Neural progenitor cell (in vitro differentiated cells): ENCODE measurements around the gene CSNK1G2. TPM values are rescaled to one million over a fixed set of nuclear protein-coding genes. Genes with fewer than 3 reads are reported as not detected.
A peak's percentile ranks its signal among the peaks of the same experiment; 100 is the strongest.

Experiments
- DNase-seq: peaks from one replicate; pipeline ENCODE4 v3.0.0-alpha.2; 2016; ENCODE audit warnings: low spot score
- H2AFZ ChIP-seq: fragments of 200-600 bp; sonication (generic); replicated peaks from 2 replicates; pipeline ENCODE4 v1.6.1; 2016; ENCODE audit warnings: antibody characterized with exemption
- H3F3A ChIP-seq: fragments of 200-600 bp; sonication (generic); 2 replicates; pipeline ENCODE4 v1.6.1; 2016; ENCODE audit warnings: antibody characterized with exemption, low read depth
- H3K27ac ChIP-seq: fragments of 200-600 bp; sonication (generic); 2 replicates; pipeline ENCODE4 v1.5.1; 2016; ENCODE audit warnings: mild to moderate bottlenecking
- H3K27me3 ChIP-seq: fragments of 200-600 bp; sonication (generic); 2 replicates; pipeline ENCODE4 v1.6.1; 2016; ENCODE audit warnings: mild to moderate bottlenecking, moderate library complexity
- H3K36me3 ChIP-seq: fragments of 200-600 bp; sonication (generic); 2 replicates; pipeline ENCODE4 v1.5.1; 2016
- H3K4me1 ChIP-seq: fragments of 200-600 bp; sonication (generic); 2 replicates; pipeline ENCODE4 v1.6.1; 2016; ENCODE audit warnings: mixed run types
- H3K4me2 ChIP-seq: fragments of 200-600 bp; sonication (generic); 2 replicates; pipeline ENCODE4 v1.6.1; 2016
- H3K4me3 ChIP-seq: fragments of 200-600 bp; sonication (generic); 2 replicates; pipeline ENCODE4 v1.5.1; 2016
- H3K79me2 ChIP-seq: fragments of 200-600 bp; sonication (generic); 2 replicates; pipeline ENCODE4 v1.6.1; 2016; ENCODE audit warnings: low read depth
- H3K9ac ChIP-seq: fragments of 200-600 bp; sonication (generic); 2 replicates; pipeline ENCODE4 v1.6.1; 2016
- H3K9me3 ChIP-seq: fragments of 200-600 bp; sonication (generic); 2 replicates; pipeline ENCODE4 v1.5.1; 2016; ENCODE audit warnings: low read depth
- H4K20me1 ChIP-seq: fragments of 200-600 bp; sonication (generic); 2 replicates; pipeline ENCODE4 v1.6.1; 2016; ENCODE audit warnings: low read depth
- H3K27ac Mint-ChIP-seq: 3 replicates; pipeline ENCODE4 v1.8.0; 2021; ENCODE audit warnings: mixed read lengths
- H3K27me3 Mint-ChIP-seq: 2 replicates; pipeline ENCODE4 v1.8.0; 2022; ENCODE audit warnings: low read depth, mild to moderate bottlenecking, inconsistent platforms, moderate library complexity, mixed read lengths; ENCODE audit not compliant: insufficient read depth
- H3K36me3 Mint-ChIP-seq: 3 replicates; pipeline ENCODE4 v1.8.0; 2021; ENCODE audit warnings: mixed read lengths
- H3K4me1 Mint-ChIP-seq: 3 replicates; pipeline ENCODE4 v1.8.0; 2021; ENCODE audit warnings: mixed read lengths
- H3K4me3 Mint-ChIP-seq: 3 replicates; pipeline ENCODE4 v1.8.0; 2021; ENCODE audit warnings: mild to moderate bottlenecking, moderate library complexity, mixed read lengths
- H3K9me3 Mint-ChIP-seq: 3 replicates; pipeline ENCODE4 v1.8.0; 2020; ENCODE audit warnings: mixed read lengths
- EZH2 ChIP-seq: fragments of 200-600 bp; sonication (generic); IDR thresholded peaks from 2 replicates; pipeline ENCODE4 v1.6.1; 2017; ENCODE audit warnings: antibody characterized with exemption, mild to moderate bottlenecking, moderate library complexity
- EZH2phosphoT487 ChIP-seq: fragments of 200-600 bp; sonication (generic); IDR thresholded peaks from 2 replicates; pipeline ENCODE4 v1.6.1; 2017; ENCODE audit warnings: antibody characterized with exemption
- total RNA-seq: library from RNA; depleted of rRNA; stranded (reverse); fragments of >200 nt; gene quantifications from 2 replicates; pipeline ENCODE4 v1.2.3, GENCODE V29; 2015; ENCODE audit warnings: low replicate concordance
- TF ChIP-seq, protein P1 (sequence below): fragments of 200-600 bp; sonication (generic); IDR thresholded peaks from 2 replicates; pipeline ENCODE4 v1.5.1; 2017; ENCODE audit warnings: antibody characterized with exemption, mild to moderate bottlenecking

Gene CSNK1G2
- total RNA-seq, 1 donor from 2014 or later, result 49.6 TPM

DNA sequence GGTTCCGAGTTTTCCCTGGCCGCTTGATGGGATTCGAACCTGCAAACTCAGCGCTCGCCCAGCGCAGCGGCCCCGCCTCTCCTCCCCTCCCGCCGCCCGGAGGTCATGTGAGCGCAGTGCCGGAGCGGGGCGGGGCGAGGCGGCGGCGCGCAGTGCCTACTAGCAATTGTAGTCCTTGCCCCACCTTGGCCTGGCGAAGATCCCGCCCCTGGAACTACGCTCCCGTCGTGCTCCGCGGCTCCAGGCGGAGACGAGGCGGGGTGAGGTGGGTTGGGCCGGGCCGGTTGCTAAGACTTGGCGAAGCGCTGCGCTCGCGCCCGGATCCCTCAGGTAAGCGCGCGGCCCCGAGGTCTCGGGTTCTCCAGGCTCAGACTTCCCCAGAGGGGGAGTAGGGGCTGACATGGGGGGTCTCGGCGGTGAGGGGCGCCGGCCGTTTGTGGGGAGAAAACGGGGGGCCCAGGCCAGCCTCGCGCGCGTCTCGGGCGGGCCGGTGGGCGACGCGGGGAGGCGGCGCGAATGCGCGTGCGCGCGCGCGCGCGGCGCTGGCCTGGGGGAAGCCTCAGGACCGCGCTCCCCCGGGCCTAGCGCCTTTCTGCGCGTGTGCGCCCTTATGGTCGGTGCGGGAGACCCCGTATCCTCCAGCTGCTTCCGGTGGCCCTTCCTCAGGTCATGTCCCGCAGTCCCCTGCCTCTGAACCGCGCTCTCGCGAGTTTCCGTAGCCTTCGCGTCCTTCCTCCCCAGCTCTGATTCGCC, 35.7 kb upstream of the CSNK1G2 start, which contains the start of the genes ADAT3 and SCAMP4:
ADAT3 (plus strand) TSS at position 290 of the 753 bp plus-strand sequence. CDS start 6,649 bp downstream, outside the sequence.
SCAMP4 (plus strand) TSS at position 290 of the 753 bp plus-strand sequence. CDS start 9,621 bp downstream, outside the sequence.
- Histone ChIP-seq H3F3A (peaks cover 23% of the 10 kb centered on the region), H3K9me3 (no peaks in the 10 kb centered on the region), H3K4me2 (peak within 1 kb of the TSS; percentile 76), H3K4me3 (peak within 1 kb of the TSS; percentile 65), H3K79me2 (peaks cover 47% of the 10 kb centered on the region), H3K27ac (peak within 1 kb of the TSS; percentile 64), H3K36me3 (no peaks in the 10 kb centered on the region), H3K27me3 (no peaks in the 10 kb centered on the region), H3K9ac (peak within 1 kb of the TSS; percentile 25), H4K20me1 (peaks cover 45% of the 10 kb centered on the region), H2AFZ (peak within 1 kb of the TSS; percentile 86), H3K4me1 (peaks cover 13% of the 10 kb centered on the region)
- peak within 1 kb of the TSS; percentile 92 for H3K4me3 Mint-ChIP-seq
- peaks cover 3% of the 10 kb centered on the region for H3K36me3 Mint-ChIP-seq
- TF ChIP-seq EZH2 (no peak), EZH2phosphoT487 (no peak)
- TF ChIP-seq, protein P1, sequence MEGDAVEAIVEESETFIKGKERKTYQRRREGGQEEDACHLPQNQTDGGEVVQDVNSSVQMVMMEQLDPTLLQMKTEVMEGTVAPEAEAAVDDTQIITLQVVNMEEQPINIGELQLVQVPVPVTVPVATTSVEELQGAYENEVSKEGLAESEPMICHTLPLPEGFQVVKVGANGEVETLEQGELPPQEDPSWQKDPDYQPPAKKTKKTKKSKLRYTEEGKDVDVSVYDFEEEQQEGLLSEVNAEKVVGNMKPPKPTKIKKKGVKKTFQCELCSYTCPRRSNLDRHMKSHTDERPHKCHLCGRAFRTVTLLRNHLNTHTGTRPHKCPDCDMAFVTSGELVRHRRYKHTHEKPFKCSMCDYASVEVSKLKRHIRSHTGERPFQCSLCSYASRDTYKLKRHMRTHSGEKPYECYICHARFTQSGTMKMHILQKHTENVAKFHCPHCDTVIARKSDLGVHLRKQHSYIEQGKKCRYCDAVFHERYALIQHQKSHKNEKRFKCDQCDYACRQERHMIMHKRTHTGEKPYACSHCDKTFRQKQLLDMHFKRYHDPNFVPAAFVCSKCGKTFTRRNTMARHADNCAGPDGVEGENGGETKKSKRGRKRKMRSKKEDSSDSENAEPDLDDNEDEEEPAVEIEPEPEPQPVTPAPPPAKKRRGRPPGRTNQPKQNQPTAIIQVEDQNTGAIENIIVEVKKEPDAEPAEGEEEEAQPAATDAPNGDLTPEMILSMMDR, result no peak
- H3K9me3 Mint-ChIP-seq, result no peaks in the 10 kb centered on the region
- DNase-seq, result peak; percentile 99
- H3K27ac Mint-ChIP-seq, result peak within 1 kb of the TSS; percentile 99
- peaks cover 27% of the 10 kb centered on the region for H3K4me1 Mint-ChIP-seq
- H3K27me3 Mint-ChIP-seq, result peaks cover 6% of the 10 kb centered on the region

DNA sequence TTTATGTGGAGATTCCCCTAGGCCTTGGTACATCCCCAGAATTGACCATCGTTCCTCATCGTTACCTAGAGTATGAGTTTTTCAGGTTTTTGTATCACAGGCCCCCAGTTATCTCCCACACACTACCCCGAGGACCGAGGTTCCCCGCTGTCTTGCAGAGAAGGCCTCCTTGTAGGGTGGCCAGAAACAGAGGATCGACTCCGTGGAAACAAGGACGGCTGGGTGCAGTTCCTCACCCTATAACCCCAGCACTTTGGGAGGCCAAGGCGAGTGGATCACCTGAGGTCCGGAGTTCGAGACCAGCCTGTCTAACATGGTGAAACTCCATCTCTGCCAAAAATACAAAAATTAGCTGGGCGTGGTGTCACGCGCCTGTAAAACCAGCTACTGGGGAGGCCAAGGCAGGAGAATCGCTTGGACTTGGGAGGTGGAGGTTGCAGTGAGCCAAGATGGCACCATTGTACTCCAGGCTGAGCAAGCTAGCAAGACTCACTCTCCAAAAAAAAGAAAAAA, 35.1 kb upstream of the CSNK1G2 start:
- Mint-ChIP-seq H3K4me3 (peak overlapping the region; percentile 92), H3K36me3 (peaks cover 4% of the 10 kb centered on the region), H3K9me3 (no peaks in the 10 kb centered on the region), H3K4me1 (peaks cover 27% of the 10 kb centered on the region), H3K27me3 (peaks cover 6% of the 10 kb centered on the region), H3K27ac (peak overlapping the region; percentile 82)
- peak overlapping the region; percentile 25 for H3K9ac ChIP-seq
- DNase-seq, result no peak
- peak overlapping the region; percentile 65 for H3K4me3 ChIP-seq
- no peak overlapping the region for H3K27ac ChIP-seq
- peaks cover 13% of the 10 kb centered on the region for H3K4me1 ChIP-seq
- H4K20me1 ChIP-seq, result peaks cover 49% of the 10 kb centered on the region
- H3K4me2 ChIP-seq, result peak overlapping the region; percentile 76
- H3F3A ChIP-seq, result peaks cover 23% of the 10 kb centered on the region
- TF ChIP-seq, protein P1, result no peak
- TF ChIP-seq EZH2phosphoT487, result no peak
- no peak for TF ChIP-seq EZH2
- H3K27me3 ChIP-seq, result no peaks in the 10 kb centered on the region
- no peaks in the 10 kb centered on the region for H3K36me3 ChIP-seq
- H3K9me3 ChIP-seq, result no peaks in the 10 kb centered on the region
- H3K79me2 ChIP-seq, result peaks cover 54% of the 10 kb centered on the region
- no peak overlapping the region for H2AFZ ChIP-seq

DNA sequence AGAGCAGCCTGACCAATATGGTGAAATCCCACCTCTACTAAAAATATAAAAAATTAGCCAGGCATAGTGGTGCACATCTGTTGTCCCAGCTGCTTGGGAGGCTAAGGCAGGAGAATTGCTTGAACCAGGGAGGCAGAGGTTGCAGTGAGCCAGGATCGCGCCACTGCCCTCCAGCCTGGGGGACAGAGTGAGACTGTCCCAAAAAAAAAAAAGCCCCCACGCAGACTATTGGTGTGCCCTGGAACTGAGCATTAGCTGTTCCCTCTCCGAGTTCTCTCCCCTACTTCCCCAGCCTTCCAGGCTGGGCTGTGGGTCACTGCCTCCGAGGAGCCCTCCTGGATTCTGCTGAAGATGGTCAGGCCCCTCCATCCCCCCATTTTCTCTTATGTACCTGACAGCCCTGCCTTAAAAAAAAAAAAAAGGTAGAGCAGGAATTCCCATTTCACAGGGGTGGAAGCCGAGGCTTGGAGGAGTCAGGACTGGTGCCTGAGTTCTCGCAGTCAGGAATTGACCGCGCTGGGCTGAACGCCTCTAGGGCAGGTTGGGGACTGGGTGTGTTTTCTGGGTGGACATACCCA, 33.9 kb upstream of the CSNK1G2 start:
- Histone ChIP-seq H4K20me1 (peaks cover 61% of the 10 kb centered on the region), H3K27me3 (no peaks in the 10 kb centered on the region), H3K4me1 (peaks cover 13% of the 10 kb centered on the region), H3K4me2 (no peak overlapping the region), H3K4me3 (no peak overlapping the region), H2AFZ (no peak overlapping the region), H3F3A (peaks cover 23% of the 10 kb centered on the region), H3K9me3 (no peaks in the 10 kb centered on the region), H3K79me2 (peaks cover 65% of the 10 kb centered on the region), H3K27ac (no peak overlapping the region), H3K36me3 (no peaks in the 10 kb centered on the region), H3K9ac (no peak overlapping the region)
- H3K27me3 Mint-ChIP-seq, result peaks cover 6% of the 10 kb centered on the region
- H3K4me3 Mint-ChIP-seq, result peak overlapping the region; percentile 63
- H3K4me1 Mint-ChIP-seq, result peaks cover 27% of the 10 kb centered on the region
- DNase-seq, result no peak
- H3K36me3 Mint-ChIP-seq, result peaks cover 4% of the 10 kb centered on the region
- peak overlapping the region; percentile 63 for H3K27ac Mint-ChIP-seq
- no peaks in the 10 kb centered on the region for H3K9me3 Mint-ChIP-seq
- no peak for TF ChIP-seq EZH2
- no peak for TF ChIP-seq EZH2phosphoT487
